ENCODE data around the gene WDR59. TPM values are rescaled to one million over a fixed set of nuclear protein-coding genes. Genes with fewer than 3 reads are reported as not detected.
"Not testable (repeated sequence)": the region's sequence is repeated elsewhere in the genome, so short reads cannot be mapped to it uniquely, and the experiment has no call there.

Gene WDR59
- total and polyA plus RNA-seq, 2 donors = 22.1 to 28.7 TPM

GRCh38 chr16:74868035-74868434 lies 116.9 kb downstream of the WDR59 start:
- 67% methylated on average over 5 of the region's 5 CpGs for WGBS
- H3K27ac ChIP-seq (ENCODE audit: low read depth) = no peak overlapping the region

DNA sequence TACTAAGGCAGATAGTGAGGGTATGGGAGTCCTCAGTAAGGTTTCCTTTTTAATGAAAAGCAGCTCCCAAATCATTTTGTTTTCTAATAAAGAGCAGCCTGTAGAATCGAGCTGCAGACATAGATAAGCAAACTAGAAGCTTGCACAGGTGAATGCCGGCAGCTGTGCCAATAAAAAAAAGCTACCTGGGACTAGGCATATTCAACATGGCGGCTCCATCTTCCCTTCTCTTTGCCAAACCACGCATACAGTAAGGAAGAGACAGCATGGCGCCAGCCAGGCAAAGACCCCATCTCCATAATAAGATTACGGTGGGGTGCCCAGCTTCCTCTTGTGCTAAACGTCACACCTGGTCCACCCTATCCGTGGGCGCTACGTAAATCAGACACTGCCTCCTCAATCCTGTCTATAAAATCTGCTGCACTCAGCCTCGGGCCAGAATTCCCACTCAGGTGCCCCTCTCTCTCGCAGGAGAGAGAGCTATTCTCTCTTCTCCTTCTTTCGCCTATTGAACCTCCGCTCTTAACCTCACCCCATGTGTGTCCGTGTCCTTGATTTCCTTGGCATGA lies 117.6 kb downstream of the WDR59 start:
- 76% methylated on average over 15 of the region's 15 CpGs for WGBS
- no peak overlapping the region for H3K27ac ChIP-seq (ENCODE audit: low read depth)

More at GRCh38 chr16:74868035-74868434, 116.9 kb downstream of the WDR59 start:
- H3K4me3 ChIP-seq (ENCODE audit: low read depth, low read length) = no peak overlapping the region
- DNase-seq (ENCODE audit: extremely low spot score) = no peak
- no peaks in the 10 kb centered on the region for H3K4me1 ChIP-seq (ENCODE audit: insufficient read depth)
- H3K36me3 ChIP-seq (ENCODE audit: insufficient read depth) = no peaks in the 10 kb centered on the region

GRCh38 chr16:74865922-74866598 lies 118.9 kb downstream of the WDR59 start:
- H3K4me1 ChIP-seq (ENCODE audit: insufficient read depth) = no peaks in the 10 kb centered on the region
- DNase-seq (ENCODE audit: extremely low spot score) = no peak
- H3K36me3 ChIP-seq (ENCODE audit: insufficient read depth) = no peaks in the 10 kb centered on the region
- 37% methylated on average over 11 of the region's 12 CpGs for WGBS
- H3K4me3 ChIP-seq (ENCODE audit: low read depth, low read length) = no peak overlapping the region
- no peak overlapping the region for H3K27ac ChIP-seq (ENCODE audit: low read depth)

More for the DNA sequence above, 117.6 kb downstream of the WDR59 start:
- no peak overlapping the region for H3K4me3 ChIP-seq (ENCODE audit: low read depth, low read length)
- H3K4me1 ChIP-seq (ENCODE audit: insufficient read depth) = no peaks in the 10 kb centered on the region
- DNase-seq (ENCODE audit: extremely low spot score) = no peak
- H3K36me3 ChIP-seq (ENCODE audit: insufficient read depth) = no peaks in the 10 kb centered on the region

DNA sequence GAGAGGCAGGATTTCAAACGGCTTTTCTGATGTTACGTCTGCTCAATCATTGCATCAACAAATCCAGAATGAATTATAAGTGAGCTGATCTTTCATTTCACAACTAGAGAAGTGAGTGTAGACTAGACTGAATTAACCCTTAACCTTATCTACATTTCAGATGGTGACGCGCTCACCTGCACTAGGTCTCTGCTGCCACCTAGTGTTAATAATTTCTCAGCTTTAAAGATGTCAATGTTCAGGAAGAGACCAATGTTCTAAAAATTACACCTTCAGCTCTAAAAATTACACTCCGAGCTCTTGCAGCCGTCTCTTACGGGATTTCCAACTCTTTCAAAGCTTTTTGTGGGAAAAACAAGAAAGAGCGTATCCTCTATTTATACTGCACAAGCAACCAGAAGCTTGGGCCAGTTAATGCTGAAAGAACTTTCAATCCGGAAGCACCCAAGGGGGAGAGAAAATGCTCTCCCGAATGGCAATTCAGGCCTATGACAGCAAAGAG lies 122.1 kb downstream of the WDR59 start:
- WGBS = 29% methylated on average over 10 of the region's 10 CpGs
- Histone ChIP-seq H3K4me1 (ENCODE audit: insufficient read depth) (no peaks in the 10 kb centered on the region), H3K36me3 (ENCODE audit: insufficient read depth) (no peaks in the 10 kb centered on the region), H3K4me3 (ENCODE audit: low read depth, low read length) (no peak overlapping the region), H3K27ac (ENCODE audit: low read depth) (no peak overlapping the region)
- no peak for DNase-seq (ENCODE audit: extremely low spot score)

GRCh38 chr16:74852500-74852875 lies 132.4 kb downstream of the WDR59 start:
- WGBS = 69% methylated on average over 4 of the region's 4 CpGs
- Histone ChIP-seq H3K4me1 (ENCODE audit: insufficient read depth) (no peaks in the 10 kb centered on the region), H3K4me3 (ENCODE audit: low read depth, low read length) (no peak overlapping the region), H3K27ac (ENCODE audit: low read depth) (no peak overlapping the region), H3K36me3 (ENCODE audit: insufficient read depth) (no peaks in the 10 kb centered on the region)
- no peak for DNase-seq (ENCODE audit: extremely low spot score)

DNA sequence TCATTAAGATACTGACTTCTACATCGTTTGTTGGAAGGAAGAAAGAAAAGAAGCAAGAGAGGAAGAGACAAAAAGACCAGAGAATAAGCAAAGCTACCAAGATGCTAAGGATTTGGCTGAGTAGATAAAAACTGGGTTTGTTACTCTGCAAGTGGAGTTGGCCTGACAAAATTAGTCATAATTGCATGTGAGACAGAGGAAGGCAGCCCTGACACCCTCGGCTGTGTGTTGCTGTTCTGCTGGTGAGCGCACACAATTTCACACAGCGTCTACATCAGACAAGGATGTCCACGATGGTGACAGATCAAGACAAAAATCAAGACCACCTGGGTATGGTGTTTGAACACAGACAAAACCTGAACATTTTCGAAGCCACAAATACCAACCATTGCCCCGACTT lies 134.9 kb downstream of the WDR59 start:
- Histone ChIP-seq H3K36me3 (ENCODE audit: insufficient read depth) (no peaks in the 10 kb centered on the region), H3K27ac (ENCODE audit: low read depth) (no peak overlapping the region), H3K4me3 (ENCODE audit: low read depth, low read length) (no peak overlapping the region), H3K4me1 (ENCODE audit: insufficient read depth) (no peaks in the 10 kb centered on the region)
- 80% methylated on average over 7 of the region's 7 CpGs for WGBS
- DNase-seq (ENCODE audit: extremely low spot score) = no peak

GRCh38 chr16:74847202-74847601 lies 137.7 kb downstream of the WDR59 start:
- WGBS = 98% methylated on average over 1 of the region's 1 CpG
- no peak overlapping the region for H3K27ac ChIP-seq (ENCODE audit: low read depth)
- H3K36me3 ChIP-seq (ENCODE audit: insufficient read depth) = no peaks in the 10 kb centered on the region
- no peak overlapping the region for H3K4me3 ChIP-seq (ENCODE audit: low read depth, low read length)
- no peaks in the 10 kb centered on the region for H3K4me1 ChIP-seq (ENCODE audit: insufficient read depth)
- no peak for DNase-seq (ENCODE audit: extremely low spot score)

GRCh38 chr16:74846714-74847113 lies 138.2 kb downstream of the WDR59 start:
- no peaks in the 10 kb centered on the region for H3K4me1 ChIP-seq (ENCODE audit: insufficient read depth)
- no peak for DNase-seq (ENCODE audit: extremely low spot score)
- 86% methylated on average over 4 of the region's 4 CpGs for WGBS

GRCh38 chr16:74844041-74844980 lies 140.6 kb downstream of the WDR59 start:
- no peak overlapping the region for H3K4me3 ChIP-seq (ENCODE audit: low read depth, low read length)
- 81% methylated on average over 20 of the region's 20 CpGs for WGBS
- DNase-seq (ENCODE audit: extremely low spot score) = no peak
- H3K4me1 ChIP-seq (ENCODE audit: insufficient read depth) = no peaks in the 10 kb centered on the region
- H3K27ac ChIP-seq (ENCODE audit: low read depth) = no peak overlapping the region
- no peaks in the 10 kb centered on the region for H3K36me3 ChIP-seq (ENCODE audit: insufficient read depth)

More at GRCh38 chr16:74846714-74847113, 138.2 kb downstream of the WDR59 start:
- Histone ChIP-seq H3K27ac (ENCODE audit: low read depth) (no peak overlapping the region), H3K36me3 (ENCODE audit: insufficient read depth) (no peaks in the 10 kb centered on the region), H3K4me3 (ENCODE audit: low read depth, low read length) (no peak overlapping the region)

DNA sequence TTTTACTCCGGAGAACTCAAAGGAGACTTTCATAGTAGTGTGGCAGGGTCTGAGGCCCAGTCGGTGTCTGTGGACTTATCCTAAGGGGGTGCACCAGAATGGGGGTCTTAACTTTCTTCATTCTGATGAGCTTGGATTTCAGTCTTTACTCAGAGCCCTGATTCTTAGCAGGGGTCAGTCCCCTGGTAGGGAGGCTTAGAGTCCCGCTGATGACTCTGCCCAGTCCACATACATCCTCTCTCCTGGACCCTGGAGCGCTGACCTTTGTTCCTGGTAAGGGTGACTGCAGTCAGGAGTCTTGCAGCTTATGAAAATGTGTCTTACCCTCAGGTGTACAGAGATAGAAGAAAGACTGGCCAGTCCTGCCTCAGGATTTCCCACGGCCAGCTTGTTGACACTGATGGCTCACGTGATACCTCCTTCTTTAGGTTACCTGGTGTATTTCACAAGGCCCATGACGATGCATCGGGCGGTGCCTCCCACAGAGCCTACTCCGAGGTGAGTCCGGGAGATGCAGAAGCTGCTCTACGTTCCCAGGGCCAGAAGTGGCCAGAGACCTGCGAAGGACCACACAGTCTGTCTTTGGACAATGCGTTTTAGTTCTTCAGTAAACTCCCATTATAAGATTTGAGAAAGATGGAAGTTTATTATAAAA lies 141.4 kb downstream of the WDR59 start:
- WGBS = 85% methylated on average over 14 of the region's 14 CpGs
- H3K4me3 ChIP-seq (ENCODE audit: low read depth, low read length); H3K4me1 ChIP-seq (ENCODE audit: insufficient read depth); H3K27ac ChIP-seq (ENCODE audit: low read depth); H3K36me3 ChIP-seq (ENCODE audit: insufficient read depth); DNase-seq (ENCODE audit: extremely low spot score): not testable (repeated sequence)

GRCh38 chr16:74842413-74842812 lies 142.5 kb downstream of the WDR59 start:
- DNase-seq (ENCODE audit: extremely low spot score) = no peak
- 46% methylated on average over 6 of the region's 6 CpGs for WGBS
- Histone ChIP-seq H3K4me1 (ENCODE audit: insufficient read depth) (no peaks in the 10 kb centered on the region), H3K4me3 (ENCODE audit: low read depth, low read length) (no peak overlapping the region), H3K27ac (ENCODE audit: low read depth) (no peak overlapping the region), H3K36me3 (ENCODE audit: insufficient read depth) (no peaks in the 10 kb centered on the region)

- Histone ChIP-seq H3K4me3 (ENCODE audit: low read depth, low read length) (no peak overlapping the region), H3K36me3 (ENCODE audit: insufficient read depth) (no peaks in the 10 kb centered on the region), H3K4me1 (ENCODE audit: insufficient read depth) (no peaks in the 10 kb centered on the region), H3K27ac (ENCODE audit: low read depth) (no peak overlapping the region)
- DNase-seq (ENCODE audit: extremely low spot score) = no peak
- 71% methylated on average over 3 of the region's 3 CpGs for WGBS
These were observed 143.0 kb downstream of the WDR59 start for GRCh38 chr16:74841904-74842303.

GRCh38 chr16:74841469-74841868 lies 143.5 kb downstream of the WDR59 start:
- Histone ChIP-seq H3K4me1 (ENCODE audit: insufficient read depth) (no peaks in the 10 kb centered on the region), H3K36me3 (ENCODE audit: insufficient read depth) (no peaks in the 10 kb centered on the region), H3K4me3 (ENCODE audit: low read depth, low read length) (no peak overlapping the region), H3K27ac (ENCODE audit: low read depth) (no peak overlapping the region)
- 78% methylated on average over 2 of the region's 2 CpGs for whole genome bisulfite sequencing
- no peak for DNase-seq (ENCODE audit: extremely low spot score)

All from urinary bladder (tissue), 4 donors.